NCI-H146 treated with DMSO at 0.1 percent for 48 hours (cell line): Measurements from ENCODE around the gene ELMOD1.

ENCODE experiments used
- DNase-seq: peaks from one replicate; lab custom pipeline; 2025; ENCODE audit not compliant: unreplicated experiment; lab: John Stamatoyannopoulos, UW

ELMOD1 gene

GRCh38 chr11:107683807-107684206 is 92.9 kb downstream of the ELMOD1 start:
- no peak for DNase-seq

GRCh38 chr11:107688322-107688918 is 97.5 kb downstream of the ELMOD1 start:
- DNase-seq: no peak

GRCh38 chr11:107689317-107690202 is 98.6 kb downstream of the ELMOD1 start:
- DNase-seq: peak; percentile 11

GRCh38 chr11:107691000-107691750 is 100.2 kb downstream of the ELMOD1 start:
- DNase-seq: no peak

- no peak for DNase-seq
These were observed 104.5 kb downstream of the ELMOD1 start for GRCh38 chr11:107695446-107695845.

- DNase-seq: no peak
These were observed 105.2 kb downstream of the ELMOD1 start for GRCh38 chr11:107696140-107696539.

GRCh38 chr11:107697291-107697690 is 106.3 kb downstream of the ELMOD1 start:
- no peak for DNase-seq

- no peak for DNase-seq
These were observed 108.7 kb downstream of the ELMOD1 start for GRCh38 chr11:107699371-107700285.

- DNase-seq: no peak
These were observed 111.2 kb downstream of the ELMOD1 start for GRCh38 chr11:107702109-107702660.

- no peak for DNase-seq
These were observed 111.8 kb downstream of the ELMOD1 start for GRCh38 chr11:107702723-107703122.

GRCh38 chr11:107704451-107704850 is 113.5 kb downstream of the ELMOD1 start:
- DNase-seq: no peak

GRCh38 chr11:107705027-107705426 is 114.1 kb downstream of the ELMOD1 start:
- no peak for DNase-seq

GRCh38 chr11:107706531-107706930 is 115.6 kb downstream of the ELMOD1 start:
- no peak for DNase-seq

GRCh38 chr11:107707215-107707671 is 116.3 kb downstream of the ELMOD1 start:
- DNase-seq: no peak

GRCh38 chr11:107707807-107708206 is 116.9 kb downstream of the ELMOD1 start:
- DNase-seq: no peak

- no peak for DNase-seq
These were observed 117.8 kb downstream of the ELMOD1 start for GRCh38 chr11:107708792-107709191.

- no peak for DNase-seq
These were observed 119.4 kb downstream of the ELMOD1 start for GRCh38 chr11:107710301-107710700.

GRCh38 chr11:107711861-107712755 is 121.2 kb downstream of the ELMOD1 start, which contains the start of gene SLN:
Gene SLN, minus strand, starts transcription at chr11:107712056.
- no peak for DNase-seq

- DNase-seq: no peak
These were observed 122.1 kb downstream of the ELMOD1 start for GRCh38 chr11:107713009-107713408.
